NT2/D1 (cell line): ENCODE measurements around the gene KCND3.

Source experiments
- DNase-seq: peaks from one replicate; pipeline ENCODE4 v3.0.0-alpha.2; 2011; ENCODE audit warnings: low read depth, low spot score
- H3K27me3 ChIP-seq: 2 replicates; pipeline ENCODE4 v1.6.0; 2011; ENCODE audit warnings: mild to moderate bottlenecking; ENCODE audit not compliant: insufficient read length, insufficient read depth
- H3K36me3 ChIP-seq: 2 replicates; pipeline ENCODE4 v1.6.1; 2011; ENCODE audit warnings: mild to moderate bottlenecking, low read length, mixed read lengths; ENCODE audit not compliant: insufficient read depth, insufficient read length
- H3K4me1 ChIP-seq: 2 replicates; pipeline ENCODE4 v1.5.1; 2011; ENCODE audit not compliant: insufficient read depth, insufficient read length
- H3K4me3 ChIP-seq: 2 replicates; pipeline ENCODE4 v1.5.1; 2011; ENCODE audit warnings: low read depth; ENCODE audit not compliant: insufficient read length
- H3K9ac ChIP-seq: 2 replicates; pipeline ENCODE4 v1.6.0; 2011; ENCODE audit warnings: low read depth; ENCODE audit not compliant: insufficient read length
- H3K9me3 ChIP-seq: 2 replicates; pipeline ENCODE4 v1.5.1; 2011; ENCODE audit warnings: mild to moderate bottlenecking, low read length; ENCODE audit not compliant: insufficient read depth
- SUZ12 ChIP-seq: IDR thresholded peaks from 2 replicates; pipeline ENCODE4 v1.6.1; 2011; ENCODE audit not compliant: insufficient read length, insufficient read depth; ENCODE audit errors: extremely low read depth
- YY1 ChIP-seq: IDR thresholded peaks from 2 replicates; pipeline ENCODE4 v1.6.1; 2011; ENCODE audit not compliant: insufficient read length, insufficient read depth
- ZNF274 ChIP-seq: IDR thresholded peaks from 2 replicates; pipeline ENCODE4 v1.6.1; 2011; ENCODE audit warnings: mild to moderate bottlenecking, low read depth, low read length

Gene KCND3

GRCh38 chr1:111755331-111756123 is 233.9 kb downstream of the KCND3 start, which contains the start of gene DDX20:
DDX20 (plus strand) TSS chr1:111755901; CDS start chr1:111755925, 24 bp downstream.
- DNase-seq: peak; percentile 90
- peak within 1 kb of the TSS; percentile 99 for H3K9ac ChIP-seq
- peaks cover 39% of the 10 kb centered on the region for H3K36me3 ChIP-seq
- no peak for TF ChIP-seq ZNF274
- peak; percentile 75 for TF ChIP-seq YY1
- H3K4me3 ChIP-seq: peak within 1 kb of the TSS; percentile 97
- H3K4me1 ChIP-seq: no peaks in the 10 kb centered on the region
- H3K9me3 ChIP-seq: no peaks in the 10 kb centered on the region
- no peaks in the 10 kb centered on the region for H3K27me3 ChIP-seq

DNA sequence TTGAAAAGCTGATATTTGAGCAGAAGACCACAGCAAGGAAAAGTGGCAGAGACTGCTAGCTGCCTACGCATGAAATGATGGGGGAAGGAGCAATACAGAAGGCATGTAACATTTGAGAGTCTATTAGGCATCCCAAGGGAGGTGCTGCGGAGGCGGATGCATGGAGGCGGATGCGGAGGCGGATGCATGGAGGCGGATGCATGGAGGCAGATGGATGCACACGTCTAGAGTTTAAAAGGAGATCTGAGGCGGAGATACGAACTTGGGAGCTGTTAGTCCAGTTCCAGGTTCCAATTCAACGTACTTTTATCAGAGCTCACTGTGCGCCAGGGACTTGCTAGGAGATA is 234.5 kb downstream of the KCND3 start:
- Histone ChIP-seq H3K9ac (peak overlapping the region; percentile 99), H3K27me3 (no peaks in the 10 kb centered on the region), H3K4me3 (peak overlapping the region; percentile 97), H3K36me3 (peaks cover 33% of the 10 kb centered on the region), H3K4me1 (no peaks in the 10 kb centered on the region), H3K9me3 (no peaks in the 10 kb centered on the region)
- no peak for DNase-seq
- TF ChIP-seq ZNF274 (no peak), SUZ12 (no peak)

DNA sequence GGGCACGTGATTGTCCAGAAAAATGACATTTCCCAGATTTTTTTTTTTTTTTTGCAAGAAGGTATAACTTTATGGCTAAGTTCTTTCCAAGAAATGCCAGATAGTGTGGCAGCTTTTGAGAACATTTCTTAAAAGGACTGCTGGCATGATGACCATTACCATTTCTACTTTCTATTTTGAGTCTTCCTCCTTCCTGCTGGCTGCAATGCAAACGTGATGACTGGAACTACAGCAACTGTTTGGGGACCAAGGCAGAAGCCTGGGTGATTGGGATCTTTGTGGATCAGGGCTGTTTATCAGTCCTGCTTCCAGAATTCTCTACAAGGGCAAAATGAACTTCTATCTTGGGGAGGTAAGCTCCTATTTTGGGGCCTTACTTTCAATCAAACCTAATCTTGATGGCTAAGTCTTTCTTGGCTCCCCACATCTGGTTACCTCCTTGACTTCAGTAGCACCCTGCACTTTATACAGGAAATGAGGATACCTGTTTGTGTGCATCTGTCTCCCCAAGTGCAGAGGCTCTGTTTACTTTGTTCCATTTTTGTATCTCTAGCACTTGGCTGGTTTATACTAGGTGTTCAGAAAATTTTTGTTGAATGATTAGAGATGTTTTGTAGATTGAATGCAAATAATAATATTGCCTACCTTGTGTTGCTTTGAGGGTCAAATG is 237.4 kb downstream of the KCND3 start:
- no peak for TF ChIP-seq YY1
- TF ChIP-seq ZNF274: no peak
- TF ChIP-seq SUZ12: no peak
- no peak overlapping the region for H3K9ac ChIP-seq
- DNase-seq: no peak
- H3K4me3 ChIP-seq: no peak overlapping the region
- peaks cover 18% of the 10 kb centered on the region for H3K4me1 ChIP-seq
- no peaks in the 10 kb centered on the region for H3K27me3 ChIP-seq
- peaks cover 7% of the 10 kb centered on the region for H3K36me3 ChIP-seq
- no peaks in the 10 kb centered on the region; the same call in 1 of the 2 replicates for H3K9me3 ChIP-seq

DNA sequence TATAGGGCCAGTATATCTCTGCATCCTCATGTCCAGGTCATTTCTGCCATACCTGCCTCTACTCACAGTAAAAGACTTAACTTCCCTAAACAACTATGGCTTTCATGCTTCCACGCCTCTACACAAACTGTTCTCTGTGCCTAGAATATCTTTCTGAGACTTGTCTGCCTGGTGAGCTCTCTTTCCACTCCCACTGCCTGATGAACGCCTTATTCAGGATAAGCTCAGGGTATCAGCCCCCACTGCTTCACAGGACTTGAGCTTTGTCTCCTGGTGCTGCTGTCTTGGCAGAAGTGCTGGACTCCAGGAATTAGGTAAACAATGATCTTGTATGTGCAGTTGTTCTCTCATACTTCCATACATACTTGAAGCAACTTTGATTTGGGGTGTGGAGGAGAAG is 238.6 kb downstream of the KCND3 start:
- no peak overlapping the region for H3K9ac ChIP-seq
- H3K27me3 ChIP-seq: peaks cover 3% of the 10 kb centered on the region
- H3K9me3 ChIP-seq: no peaks in the 10 kb centered on the region; the same call in 1 of the 2 replicates
- no peak for TF ChIP-seq SUZ12
- TF ChIP-seq YY1: no peak
- no peak for TF ChIP-seq ZNF274
- H3K4me3 ChIP-seq: no peak overlapping the region
- no peaks in the 10 kb centered on the region for H3K36me3 ChIP-seq
- peaks cover 18% of the 10 kb centered on the region for H3K4me1 ChIP-seq
- DNase-seq: no peak

- no peaks in the 10 kb centered on the region for H3K36me3 ChIP-seq
- no peak for DNase-seq
- H3K9ac ChIP-seq: no peak overlapping the region
- H3K4me1 ChIP-seq: peaks cover 18% of the 10 kb centered on the region
- TF ChIP-seq ZNF274: no peak
- no peak for TF ChIP-seq YY1
- TF ChIP-seq SUZ12: no peak
- H3K9me3 ChIP-seq: no peaks in the 10 kb centered on the region; the same call in 1 of the 2 replicates
- no peak overlapping the region for H3K4me3 ChIP-seq
- H3K27me3 ChIP-seq: peaks cover 4% of the 10 kb centered on the region
Observed at GRCh38 chr1:111749628-111750027, 239.8 kb downstream of the KCND3 start.

- TF ChIP-seq ZNF274 (no peak), SUZ12 (no peak), YY1 (no peak)
- Histone ChIP-seq H3K9me3 (no peaks in the 10 kb centered on the region; the same call in 1 of the 2 replicates), H3K36me3 (no peaks in the 10 kb centered on the region), H3K4me1 (peaks cover 18% of the 10 kb centered on the region), H3K4me3 (no peak overlapping the region), H3K27me3 (peaks cover 13% of the 10 kb centered on the region), H3K9ac (no peak overlapping the region)
- DNase-seq: no peak
Observed at GRCh38 chr1:111747947-111748346, 241.5 kb downstream of the KCND3 start.

GRCh38 chr1:111747282-111747734 is 242.2 kb downstream of the KCND3 start:
- DNase-seq: peak; percentile 71
- Histone ChIP-seq H3K4me3 (no peak overlapping the region), H3K4me1 (peaks cover 18% of the 10 kb centered on the region), H3K9me3 (no peaks in the 10 kb centered on the region; the same call in 1 of the 2 replicates), H3K9ac (no peak overlapping the region), H3K36me3 (no peaks in the 10 kb centered on the region), H3K27me3 (peaks cover 18% of the 10 kb centered on the region)
- no peak for TF ChIP-seq ZNF274
- no peak for TF ChIP-seq SUZ12
- no peak for TF ChIP-seq YY1
